HG02678 (cell line): ENCODE results near the gene SLC25A10.
A peak's percentile ranks its signal among the peaks of the same experiment; 100 is the strongest.

ENCODE experiments used
- ATAC-seq: cut with Tn5 transposase; IDR thresholded peaks from one replicate; pipeline ENCODE4 v1.9.1; 2021; ENCODE audit warnings: mild to moderate bottlenecking, moderate library complexity; ENCODE audit not compliant: unreplicated experiment

Gene SLC25A10

DNA sequence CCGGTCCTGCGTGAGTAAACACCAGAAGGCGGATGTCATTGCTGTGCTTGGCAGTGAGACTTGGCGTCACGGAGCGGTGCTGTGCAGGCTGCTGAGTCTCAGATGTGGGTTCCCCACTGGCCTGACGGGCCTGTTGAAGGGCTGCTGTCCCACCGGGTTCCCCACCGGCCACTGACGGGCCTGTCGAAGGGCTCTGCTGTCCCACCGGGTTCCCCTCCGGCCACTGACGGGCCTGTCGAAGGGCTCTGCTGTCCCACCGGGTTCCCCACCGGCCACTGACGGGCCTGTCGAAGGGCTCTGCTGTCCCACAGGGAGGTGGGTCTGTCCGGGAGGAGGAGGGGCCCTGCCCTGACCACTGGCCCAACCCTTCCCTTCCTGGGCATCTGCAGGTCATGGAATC is 25.5 kb upstream of the SLC25A10 start:
- no peak for ATAC-seq

DNA sequence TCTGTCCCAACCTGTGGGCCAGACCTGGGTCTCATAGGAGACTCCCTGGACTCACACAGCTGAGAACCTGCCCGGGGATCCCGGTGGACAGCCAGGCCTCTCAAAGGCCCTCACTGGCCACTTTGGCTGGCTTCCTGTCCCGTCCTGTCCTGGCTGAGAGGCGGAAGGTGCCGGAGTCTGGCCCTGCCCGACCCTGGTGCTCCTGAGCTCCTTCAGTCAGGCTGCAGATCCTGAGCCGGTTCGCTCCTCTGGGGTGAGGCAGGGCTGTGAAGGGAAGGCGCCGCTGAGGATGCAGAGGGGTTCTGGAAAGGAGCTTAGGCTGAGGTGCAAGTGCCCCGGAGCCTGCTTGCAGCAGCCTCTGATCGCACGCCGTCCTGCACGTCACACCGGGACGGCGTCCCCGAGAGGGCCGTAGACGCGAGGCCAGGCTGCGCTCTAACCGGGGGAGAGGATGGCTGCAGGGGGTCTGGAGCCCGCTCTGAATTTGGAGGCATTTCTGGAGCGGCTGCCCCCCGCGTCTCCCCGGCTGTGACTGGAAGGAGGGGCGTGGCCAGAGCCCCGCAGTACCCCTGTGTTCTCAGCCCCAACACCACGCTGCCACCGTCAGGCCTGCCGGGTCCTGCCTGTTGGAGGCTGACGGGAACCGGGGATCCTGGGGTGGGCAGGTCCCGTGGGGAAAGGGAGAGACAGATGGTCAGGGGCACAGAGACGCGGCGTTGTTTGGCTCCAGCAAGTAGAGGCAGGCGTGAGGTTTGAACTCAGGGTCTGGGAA is 24.1 kb upstream of the SLC25A10 start:
- ATAC-seq = no peak

DNA sequence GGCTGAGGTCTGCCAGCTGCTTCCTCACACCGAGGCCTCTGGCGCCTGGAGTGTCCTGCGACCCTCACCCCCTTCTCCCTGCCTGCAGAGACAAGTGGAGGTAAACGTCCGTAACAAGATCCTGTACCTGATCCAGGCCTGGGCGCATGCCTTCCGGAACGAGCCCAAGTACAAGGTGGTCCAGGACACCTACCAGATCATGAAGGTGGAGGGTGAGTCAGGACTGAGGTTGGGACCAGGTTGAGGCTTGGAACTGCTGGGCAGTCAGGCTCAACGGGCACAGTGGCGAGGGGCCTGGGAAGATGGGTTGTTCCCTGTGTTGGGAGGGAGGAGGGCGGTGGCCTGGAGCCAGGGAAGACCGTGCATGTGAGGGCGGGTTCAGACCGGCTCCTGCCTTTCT is 23.5 kb upstream of the SLC25A10 start:
- ATAC-seq = no peak

DNA sequence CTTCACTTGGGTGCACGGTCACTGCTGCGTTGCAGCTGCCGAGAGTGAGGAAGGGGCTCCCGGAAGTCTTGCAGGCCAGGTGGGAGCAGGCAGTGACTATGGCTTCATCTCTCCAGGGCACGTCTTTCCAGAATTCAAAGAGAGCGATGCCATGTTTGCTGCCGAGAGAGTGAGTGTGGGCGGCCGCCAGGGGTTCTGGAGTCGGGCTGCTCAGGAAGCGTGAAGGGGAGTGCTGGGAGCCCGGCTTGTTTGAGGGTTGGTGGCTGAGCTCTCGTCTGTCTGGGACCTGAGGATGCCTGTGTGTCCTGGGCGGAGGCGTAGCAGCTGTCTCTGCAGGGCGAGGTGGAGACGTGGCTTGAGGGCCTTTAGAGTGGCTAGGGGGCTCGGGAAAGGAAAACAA is 22.0 kb upstream of the SLC25A10 start:
- ATAC-seq = no peak

DNA sequence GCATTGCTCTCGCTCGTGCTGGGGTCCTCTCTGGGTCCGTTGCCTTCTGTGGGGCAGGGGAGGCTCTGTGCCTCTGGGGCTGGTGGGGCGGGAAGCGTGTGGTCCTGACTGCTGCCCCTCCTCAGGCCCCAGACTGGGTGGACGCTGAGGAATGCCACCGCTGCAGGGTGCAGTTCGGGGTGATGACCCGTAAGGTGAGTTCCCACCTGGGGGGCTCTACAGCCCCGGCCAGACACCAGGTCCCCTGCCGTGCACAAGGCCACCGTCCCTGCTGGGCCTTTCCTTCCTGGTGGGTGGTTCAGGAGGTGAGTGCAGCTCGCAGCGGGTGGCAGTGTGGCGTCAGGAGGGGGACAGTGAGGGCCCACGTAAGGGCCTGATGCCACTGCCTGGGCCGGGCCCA is 21.5 kb upstream of the SLC25A10 start:
- no peak for ATAC-seq

DNA sequence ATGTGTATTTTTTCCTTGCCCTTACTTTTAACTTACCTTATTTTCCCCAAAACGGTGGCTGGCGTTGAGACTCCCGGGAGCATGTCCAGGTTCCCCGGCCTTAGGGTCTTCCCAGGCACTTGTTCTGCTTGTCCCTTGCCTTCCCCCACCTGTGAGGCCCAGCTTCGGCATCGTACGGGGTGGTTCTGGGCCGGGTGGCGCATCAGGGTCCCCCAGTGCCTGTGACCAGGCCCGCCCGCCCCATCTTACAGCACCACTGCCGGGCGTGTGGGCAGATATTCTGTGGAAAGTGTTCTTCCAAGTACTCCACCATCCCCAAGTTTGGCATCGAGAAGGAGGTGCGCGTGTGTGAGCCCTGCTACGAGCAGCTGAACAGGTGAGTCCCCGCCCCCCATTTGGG is 20.9 kb upstream of the SLC25A10 start:
- no peak for ATAC-seq

DNA sequence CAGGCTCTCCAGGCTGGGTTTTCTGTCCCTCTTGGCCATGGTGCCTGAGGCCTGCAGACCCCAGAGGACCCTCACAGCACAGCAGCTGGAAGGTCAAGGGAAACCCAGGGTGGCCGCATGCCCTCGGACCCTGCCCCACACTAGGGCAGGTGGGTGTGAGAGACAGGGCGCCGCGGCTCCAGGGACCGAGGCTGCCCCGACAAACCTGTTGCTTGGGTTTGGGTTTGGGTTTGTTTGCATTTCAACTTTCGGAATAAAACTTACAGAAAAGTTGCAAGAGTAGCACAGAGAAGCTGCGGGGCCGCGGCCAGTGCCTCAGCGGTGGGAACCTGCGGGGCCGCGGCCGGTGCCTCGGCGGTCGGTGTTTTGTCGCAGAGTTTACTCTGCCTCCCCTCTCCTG is 20.5 kb upstream of the SLC25A10 start:
- ATAC-seq = no peak

DNA sequence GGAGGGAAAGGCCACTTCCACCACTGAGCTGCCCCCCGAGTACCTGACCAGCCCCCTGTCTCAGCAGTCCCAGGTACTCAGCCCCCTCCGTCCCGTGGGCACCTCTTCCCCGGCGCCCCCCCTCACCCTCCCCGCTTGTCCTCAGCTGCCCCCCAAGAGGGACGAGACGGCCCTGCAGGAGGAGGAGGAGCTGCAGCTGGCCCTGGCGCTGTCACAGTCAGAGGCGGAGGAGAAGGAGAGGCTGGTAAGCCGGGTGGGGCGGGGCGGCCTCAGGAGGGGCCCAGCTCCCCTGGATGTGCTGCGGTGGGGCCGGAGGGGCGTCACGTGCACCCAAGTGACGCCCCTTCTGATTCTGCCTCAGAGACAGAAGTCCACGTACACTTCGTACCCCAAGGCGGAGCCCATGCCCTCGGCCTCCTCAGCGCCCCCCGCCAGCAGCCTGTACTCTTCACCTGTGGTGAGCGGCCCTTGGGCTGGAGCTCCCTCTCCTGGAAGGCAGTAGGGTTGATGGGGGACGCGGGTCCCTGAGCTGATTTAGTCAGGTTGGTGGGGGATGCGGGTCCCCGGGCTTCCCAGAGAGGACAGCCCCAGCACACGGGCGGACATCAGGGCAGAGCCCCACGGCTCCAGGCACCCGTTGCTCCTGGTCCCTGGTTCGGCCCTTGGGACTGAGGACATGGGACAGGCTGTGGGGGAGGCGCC is 18.4 kb upstream of the SLC25A10 start:
- ATAC-seq = no peak

DNA sequence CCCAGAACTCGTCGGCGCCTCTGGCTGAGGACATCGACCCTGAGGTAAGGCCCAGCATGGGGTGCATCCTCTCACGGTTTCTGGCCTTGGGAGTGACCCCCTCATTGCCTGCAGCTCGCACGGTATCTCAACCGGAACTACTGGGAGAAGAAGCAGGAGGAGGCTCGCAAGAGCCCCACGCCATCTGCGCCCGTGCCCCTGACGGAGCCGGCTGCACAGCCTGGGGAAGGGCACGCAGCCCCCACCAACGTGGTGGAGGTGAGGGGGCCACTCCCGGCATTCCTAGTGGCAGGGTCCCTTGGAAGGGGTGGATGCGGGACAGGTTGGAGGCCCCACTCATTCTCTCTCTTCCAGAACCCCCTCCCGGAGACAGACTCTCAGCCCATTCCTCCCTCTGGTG is 17.3 kb upstream of the SLC25A10 start:
- ATAC-seq = no peak

DNA sequence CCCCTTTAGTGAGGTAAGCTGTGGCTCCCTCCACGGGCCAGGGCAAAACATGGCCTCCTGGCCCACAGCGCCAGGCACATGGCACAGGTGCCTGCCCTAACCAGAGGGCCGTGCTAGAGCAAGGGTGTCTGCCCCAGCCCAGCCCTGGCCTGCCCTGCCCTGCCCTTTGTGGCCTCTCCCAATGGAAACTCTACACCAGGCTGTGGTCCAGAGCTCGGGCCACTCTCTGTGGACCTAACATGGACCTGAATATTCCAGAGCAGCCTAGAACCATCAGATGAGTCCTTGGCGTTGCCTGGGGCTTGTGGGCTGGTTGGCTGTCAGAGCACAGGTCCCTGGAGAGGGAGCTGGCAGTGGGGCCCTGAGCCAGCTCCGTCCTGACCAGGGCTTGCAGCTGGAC is 16.9 kb upstream of the SLC25A10 start:
- no peak for ATAC-seq

DNA sequence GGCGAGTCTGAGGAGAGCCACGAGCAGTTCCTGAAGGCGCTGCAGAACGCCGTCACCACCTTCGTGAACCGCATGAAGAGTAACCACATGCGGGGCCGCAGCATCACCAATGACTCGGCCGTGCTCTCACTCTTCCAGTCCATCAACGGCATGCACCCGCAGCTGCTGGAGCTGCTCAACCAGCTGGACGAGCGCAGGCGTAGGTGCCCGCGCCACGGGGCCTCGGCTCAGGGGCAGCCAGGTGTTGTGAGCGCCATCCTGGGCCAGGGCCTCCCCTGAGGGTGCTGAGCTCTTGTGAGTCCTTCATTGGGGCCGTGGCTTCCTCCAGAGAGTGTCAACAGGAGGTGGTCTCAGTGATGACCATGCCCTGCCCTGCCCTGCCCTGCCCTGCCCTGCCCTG is 16.3 kb upstream of the SLC25A10 start:
- no peak for ATAC-seq

DNA sequence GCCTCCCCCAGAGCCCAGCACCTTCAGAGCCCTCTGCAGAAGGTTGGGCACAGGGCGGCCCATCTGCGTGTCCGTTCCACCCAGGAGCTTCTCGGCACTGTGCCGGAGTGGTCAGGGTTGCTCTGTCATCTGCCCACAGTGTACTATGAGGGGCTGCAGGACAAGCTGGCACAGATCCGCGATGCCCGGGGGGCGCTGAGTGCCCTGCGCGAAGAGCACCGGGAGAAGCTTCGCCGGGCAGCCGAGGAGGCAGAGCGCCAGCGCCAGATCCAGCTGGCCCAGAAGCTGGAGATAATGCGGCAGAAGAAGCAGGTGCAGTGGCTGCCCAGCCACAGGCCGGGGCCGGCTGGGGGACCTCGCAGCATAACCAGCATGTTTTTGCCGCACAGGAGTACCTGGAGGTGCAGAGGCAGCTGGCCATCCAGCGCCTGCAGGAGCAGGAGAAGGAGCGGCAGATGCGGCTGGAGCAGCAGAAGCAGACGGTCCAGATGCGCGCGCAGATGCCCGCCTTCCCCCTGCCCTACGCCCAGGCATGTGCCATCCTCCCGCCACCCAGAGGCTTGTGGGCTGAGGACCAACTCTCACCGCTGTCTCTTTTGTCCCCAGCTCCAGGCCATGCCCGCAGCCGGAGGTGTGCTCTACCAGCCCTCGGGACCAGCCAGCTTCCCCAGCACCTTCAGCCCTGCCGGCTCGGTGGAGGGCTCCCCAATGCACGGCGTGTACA is 15.7 kb upstream of the SLC25A10 start:
- no peak for ATAC-seq

DNA sequence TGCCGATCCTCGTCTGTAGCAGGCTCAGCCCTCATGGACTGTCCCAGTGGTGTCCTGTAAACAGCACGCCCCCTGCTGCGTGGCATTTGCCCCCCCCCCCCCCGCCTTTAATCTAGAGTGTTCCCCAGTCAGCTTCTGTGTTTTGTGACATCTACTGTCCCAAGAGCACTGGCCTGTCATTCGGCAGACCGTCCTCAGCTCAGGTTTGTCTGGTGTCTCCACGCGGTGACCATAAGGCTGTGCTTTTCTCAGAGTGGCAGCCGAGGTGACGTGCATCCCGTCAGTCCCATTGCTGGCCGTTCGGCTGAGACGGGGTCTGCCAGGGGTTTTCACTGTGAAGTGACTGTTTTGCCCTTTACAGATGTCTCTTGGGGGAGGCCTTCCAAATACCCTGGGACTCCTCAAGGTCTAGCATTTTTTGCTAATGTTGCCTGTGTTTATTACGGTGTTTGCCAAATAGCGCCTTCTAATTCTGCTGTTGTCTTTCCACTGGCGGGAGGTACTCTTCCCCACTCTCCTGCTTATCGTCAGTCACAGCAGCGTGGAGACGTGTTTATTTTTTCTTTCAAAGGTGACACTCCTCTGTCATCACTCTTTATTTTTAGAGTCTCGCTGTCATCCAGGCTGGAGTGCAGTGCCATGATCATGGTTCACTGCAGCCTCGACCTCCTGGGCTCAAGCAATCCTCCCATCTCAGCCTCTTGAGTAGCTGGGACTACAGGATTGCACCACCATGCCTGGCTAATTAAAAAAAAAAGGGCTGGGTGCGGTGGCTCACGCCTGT is 14.6 kb upstream of the SLC25A10 start:
- no peak for ATAC-seq

DNA sequence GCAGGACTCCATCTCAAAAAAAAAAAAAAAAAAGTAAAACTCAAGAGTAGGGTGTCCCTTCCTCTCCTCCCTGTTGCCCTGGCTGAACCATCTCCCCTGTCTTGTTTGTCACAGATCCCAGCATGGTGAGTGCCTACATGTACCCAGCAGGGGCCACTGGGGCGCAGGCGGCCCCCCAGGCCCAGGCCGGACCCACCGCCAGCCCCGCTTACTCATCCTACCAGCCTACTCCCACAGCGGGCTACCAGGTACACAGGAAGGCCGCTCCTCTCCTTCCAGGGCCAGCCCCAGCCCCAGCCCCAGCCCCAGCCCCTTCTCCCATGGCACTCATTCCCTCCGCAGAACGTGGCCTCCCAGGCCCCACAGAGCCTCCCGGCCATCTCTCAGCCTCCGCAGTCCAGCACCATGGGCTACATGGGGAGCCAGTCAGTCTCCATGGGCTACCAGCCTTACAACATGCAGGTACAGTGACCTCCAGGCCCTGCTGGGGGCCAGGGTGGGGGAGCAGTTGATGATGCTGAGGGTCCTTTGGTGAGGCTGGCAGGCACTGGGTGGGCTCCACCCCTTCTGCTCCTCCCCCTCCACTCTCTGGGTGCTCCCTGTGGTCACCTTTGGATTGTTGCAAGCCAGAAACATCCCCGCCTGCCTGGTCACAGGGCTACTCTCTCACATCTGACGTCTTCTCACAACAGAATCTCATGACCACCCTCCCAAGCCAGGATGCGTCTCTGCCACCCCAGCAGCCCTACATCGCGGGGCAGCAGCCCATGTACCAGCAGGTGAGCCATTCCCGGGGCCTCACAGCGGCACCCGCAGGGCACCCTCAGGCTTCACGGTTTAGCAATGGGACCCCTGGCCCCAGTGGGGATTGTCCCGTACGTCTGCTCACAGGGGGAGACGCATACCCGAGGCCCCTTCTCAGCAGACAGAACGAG is 11.5 kb upstream of the SLC25A10 start:
- ATAC-seq = no peak

DNA sequence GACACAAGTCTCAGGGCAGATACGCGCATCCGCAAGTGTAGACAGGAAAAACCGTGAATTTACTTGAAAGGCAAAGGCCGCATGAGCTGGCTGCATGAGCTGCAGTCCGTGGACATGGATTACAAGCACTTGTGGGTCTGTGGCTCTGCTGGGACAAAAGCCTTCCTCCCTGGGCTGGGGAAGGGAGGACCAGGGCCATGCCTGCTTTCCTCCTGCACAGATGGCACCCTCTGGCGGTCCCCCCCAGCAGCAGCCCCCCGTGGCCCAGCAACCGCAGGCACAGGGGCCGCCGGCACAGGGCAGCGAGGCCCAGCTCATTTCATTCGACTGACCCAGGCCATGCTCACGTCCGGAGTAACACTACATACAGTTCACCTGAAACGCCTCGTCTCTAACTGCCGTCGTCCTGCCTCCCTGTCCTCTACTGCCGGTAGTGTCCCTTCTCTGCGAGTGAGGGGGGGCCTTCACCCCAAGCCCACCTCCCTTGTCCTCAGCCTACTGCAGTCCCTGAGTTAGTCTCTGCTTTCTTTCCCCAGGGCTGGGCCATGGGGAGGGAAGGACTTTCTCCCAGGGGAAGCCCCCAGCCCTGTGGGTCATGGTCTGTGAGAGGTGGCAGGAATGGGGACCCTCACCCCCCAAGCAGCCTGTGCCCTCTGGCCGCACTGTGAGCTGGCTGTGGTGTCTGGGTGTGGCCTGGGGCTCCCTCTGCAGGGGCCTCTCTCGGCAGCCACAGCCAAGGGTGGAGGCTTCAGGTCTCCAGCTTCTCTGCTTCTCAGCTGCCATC is 10.6 kb upstream of the SLC25A10 start:
- ATAC-seq = no peak

DNA sequence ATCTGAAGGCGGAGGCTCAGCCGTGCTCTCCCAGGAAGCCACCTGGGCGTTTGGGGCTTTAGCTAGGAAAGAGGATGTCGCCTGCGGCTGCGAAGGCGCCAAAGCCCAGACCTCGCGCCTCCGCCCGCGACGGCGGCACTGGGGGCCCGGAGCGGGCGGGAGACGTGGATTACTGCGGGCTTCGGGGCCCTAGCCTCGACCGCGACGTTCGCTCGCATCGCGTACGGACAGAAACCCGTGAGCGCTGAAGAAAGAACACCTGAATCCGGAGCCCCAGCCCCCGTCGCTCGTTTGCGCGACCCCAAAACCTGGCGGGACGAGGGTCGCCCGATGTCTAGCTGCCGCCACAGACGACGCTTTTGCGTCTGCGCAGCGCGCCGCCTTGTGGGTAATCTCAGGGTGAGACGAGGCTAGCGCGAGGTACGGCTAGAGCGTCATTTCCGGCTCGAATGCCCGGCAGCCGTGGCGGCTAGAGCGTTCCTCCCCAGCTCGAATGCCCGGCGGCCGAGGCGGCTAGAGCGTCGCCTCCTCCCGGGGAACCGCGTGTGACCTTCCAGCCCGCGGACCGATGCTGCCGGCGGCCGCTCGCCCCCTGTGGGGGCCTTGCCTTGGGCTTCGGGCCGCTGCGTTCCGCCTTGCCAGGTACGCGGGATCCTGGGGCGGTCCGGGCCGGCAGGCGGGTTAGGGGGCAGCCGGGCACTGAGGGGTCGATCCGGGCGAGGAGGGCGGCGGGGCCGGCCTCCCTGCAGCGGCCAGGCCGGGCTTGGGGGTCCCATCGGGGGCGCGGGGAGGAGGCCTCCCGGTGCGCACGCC is 8.9 kb upstream of the SLC25A10 start, which contains the start of gene MRPL12:
MRPL12 (plus strand) TSS at position 434 of the 813 bp plus-strand sequence; CDS start at position 569, 135 bp downstream.
- ATAC-seq = peak; percentile 86

DNA sequence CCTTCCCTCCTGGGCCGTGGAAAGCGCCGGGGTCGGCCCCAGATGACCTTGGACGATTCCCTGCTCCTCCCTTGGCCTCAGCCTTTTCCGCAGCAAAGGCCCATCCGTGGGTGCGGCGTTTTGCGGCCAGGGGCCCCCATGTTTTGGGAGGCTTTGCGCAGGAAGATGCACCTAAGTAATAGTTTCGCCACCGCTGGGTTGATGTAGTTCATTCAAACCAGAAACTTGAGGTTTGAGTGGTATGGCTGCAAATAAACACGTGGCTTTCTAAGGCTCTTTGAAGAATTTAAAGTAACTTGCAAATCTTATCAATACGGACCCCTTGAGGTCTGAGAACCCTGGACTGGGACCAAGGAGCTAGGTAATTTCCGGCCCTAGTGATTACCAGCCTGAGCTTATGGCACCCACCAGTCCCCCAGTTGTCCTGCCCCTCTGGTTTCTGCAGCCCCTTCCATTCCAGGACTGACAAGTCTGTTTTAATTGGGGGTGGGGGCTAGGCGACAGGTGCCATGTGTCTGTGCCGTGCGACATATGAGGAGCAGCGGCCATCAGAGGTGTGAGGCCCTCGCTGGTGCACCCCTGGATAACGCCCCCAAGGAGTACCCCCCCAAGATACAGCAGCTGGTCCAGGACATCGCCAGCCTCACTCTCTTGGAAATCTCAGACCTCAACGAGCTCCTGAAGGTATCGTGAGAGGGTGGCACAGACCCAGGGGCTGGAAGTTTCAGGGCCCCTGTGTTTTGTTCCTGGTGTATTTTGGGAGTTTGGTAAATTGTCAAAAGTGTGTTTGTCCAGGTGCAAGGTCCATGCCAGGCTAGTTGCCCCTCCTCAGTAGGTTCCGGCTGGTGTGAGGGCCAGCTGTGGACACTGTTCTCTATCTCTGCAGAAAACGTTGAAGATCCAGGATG is 8.1 kb upstream of the SLC25A10 start:
- no peak for ATAC-seq
